ENCODE measurements around the gene HTR1B.

The HTR1B gene

DNA sequence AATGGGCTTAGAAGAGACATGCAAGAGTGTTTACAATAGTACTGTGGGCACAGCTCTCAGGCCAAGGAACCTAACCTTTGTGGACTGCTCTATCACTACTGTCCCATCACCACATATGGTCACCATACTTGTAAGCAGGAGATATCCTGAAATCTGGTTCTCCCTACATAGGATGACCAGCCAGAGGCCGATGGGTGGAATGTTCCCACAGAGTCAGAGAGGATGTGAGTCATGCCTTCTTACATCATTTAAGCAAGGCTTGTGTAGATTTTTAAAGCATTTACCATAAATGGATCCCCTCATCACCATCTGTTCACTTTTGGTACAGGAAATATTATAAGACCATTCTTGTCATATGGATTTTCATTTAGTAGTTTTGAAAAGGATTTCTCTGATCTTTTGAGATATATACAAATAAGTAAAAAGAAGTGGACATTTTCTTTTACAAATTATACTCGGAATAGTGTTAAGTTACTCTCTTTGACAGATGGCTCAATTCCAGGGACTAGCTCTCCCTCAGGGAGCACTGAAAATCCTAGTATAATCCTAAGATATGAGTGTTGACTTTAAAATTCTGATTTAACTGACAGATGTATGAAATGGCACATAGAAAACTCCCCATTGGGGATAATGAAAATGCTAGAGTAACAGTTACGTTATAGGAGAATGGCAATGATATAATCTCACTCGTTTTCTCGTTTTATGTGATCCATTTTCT is 6.6 kb downstream of the HTR1B start:
- DNase-seq (ENCODE audit: low read depth in 2 of 3, low spot score in 2 of 3) = no peak

DNA sequence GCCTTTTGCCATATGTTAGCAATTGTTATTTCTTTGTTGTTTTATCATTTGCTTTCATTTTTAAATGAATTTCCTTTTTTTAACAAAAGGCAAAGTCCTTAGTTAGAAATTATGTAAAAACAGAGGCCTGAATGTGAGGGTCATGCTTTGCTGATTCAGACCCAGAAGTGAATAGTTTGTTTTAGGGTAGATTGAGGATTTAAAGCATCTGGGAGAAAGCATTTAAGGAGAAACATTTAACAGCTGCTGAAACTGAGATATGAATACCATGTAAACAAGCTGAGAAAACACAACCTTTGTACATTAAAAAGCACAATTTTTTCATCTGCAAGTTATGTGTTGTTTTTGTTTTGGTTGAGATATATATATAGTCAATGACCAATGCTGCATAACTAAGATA is 8.0 kb downstream of the HTR1B start:
- no peak for DNase-seq (ENCODE audit: low read depth in 2 of 3, low spot score in 2 of 3)

DNA sequence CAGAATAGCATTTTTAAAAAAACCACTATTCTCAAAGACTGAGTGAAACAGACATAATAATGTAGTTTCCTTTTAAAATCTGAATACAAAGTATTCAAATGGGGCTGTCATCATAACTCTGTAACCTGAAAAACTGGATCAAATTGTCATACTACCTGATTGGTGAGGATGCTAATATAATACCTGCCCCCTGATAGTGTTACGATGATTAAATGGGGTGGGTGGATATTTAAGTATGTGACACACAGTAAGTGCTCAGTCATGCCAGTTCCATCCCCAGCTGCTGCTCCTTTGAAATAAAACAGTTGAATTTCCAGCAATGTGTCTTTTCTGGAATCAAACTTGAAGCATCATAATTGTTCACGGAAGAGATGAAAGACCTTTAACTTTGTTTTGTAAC is 8.9 kb downstream of the HTR1B start:
- no peak for DNase-seq (ENCODE audit: low read depth in 2 of 3, low spot score in 2 of 3)

DNA sequence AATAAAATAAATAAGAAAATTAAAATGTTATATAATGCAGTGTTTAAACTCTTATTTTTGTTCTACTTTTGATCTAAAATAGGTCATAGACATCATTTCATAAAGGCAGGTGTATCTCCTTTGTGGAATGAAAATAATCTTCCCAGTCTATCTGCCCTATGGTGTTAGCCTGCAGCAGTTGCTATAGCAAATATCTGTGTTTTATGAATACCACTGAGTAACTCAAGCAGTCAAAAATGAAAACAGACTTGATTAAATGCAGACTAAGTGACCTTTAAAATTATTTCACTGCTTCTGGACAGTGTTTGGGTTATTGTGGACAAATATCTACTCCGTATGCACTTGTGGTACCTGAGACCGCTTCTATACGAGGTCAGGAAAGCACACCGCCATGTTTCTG is 11.8 kb downstream of the HTR1B start:
- DNase-seq (ENCODE audit: low read depth in 2 of 3, low spot score in 2 of 3) = no peak

GRCh38 chr6:77450924-77451323 is 12.4 kb downstream of the HTR1B start:
- no peak for DNase-seq (ENCODE audit: low read depth in 2 of 3, low spot score in 2 of 3)

DNA sequence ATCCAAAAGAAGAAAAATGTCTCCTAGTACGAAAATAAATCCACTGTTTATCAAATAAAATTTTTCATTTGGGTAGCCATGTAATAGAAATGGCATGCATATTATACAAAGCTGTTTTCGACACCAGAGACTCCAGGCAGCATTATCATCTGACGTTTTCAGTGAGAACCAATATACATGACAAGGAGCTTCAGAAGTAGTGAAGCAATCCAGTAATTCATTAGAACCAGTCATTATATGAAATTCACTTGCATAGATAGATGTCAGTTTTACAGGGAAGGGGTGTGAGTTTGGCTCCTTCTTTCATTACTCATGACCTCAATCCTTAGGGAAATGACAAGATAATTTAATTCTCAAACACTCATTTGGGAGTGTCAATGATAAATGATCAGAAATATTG is 14.7 kb downstream of the HTR1B start:
- DNase-seq (ENCODE audit: low read depth in 2 of 3, low spot score in 2 of 3) = no peak

DNA sequence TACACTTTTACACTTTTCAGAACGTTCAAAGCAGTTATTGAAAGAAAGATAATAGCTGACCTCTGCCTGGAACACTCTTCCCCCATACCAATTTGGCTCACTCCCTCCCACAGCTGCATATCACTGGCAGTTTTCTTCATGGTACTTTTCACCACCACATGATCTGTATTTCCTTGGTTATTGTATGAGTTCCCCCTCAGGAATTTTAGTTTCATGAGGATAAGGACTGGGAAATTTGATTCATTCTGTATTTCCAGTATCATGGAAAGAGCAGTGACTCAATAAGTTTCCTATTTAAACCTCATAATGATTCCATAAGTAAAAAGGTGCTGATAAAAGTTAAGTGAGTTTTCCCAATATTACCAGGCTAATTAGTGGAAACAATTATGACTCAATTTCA is 16.0 kb downstream of the HTR1B start:
- no peak for DNase-seq (ENCODE audit: low read depth in 2 of 3, low spot score in 2 of 3)

GRCh38 chr6:77446249-77446648 is 17.0 kb downstream of the HTR1B start:
- no peak for DNase-seq (ENCODE audit: low read depth in 2 of 3, low spot score in 2 of 3)

GRCh38 chr6:77445214-77445613 is 18.1 kb downstream of the HTR1B start:
- DNase-seq (ENCODE audit: low read depth in 2 of 3, low spot score in 2 of 3) = no peak

DNA sequence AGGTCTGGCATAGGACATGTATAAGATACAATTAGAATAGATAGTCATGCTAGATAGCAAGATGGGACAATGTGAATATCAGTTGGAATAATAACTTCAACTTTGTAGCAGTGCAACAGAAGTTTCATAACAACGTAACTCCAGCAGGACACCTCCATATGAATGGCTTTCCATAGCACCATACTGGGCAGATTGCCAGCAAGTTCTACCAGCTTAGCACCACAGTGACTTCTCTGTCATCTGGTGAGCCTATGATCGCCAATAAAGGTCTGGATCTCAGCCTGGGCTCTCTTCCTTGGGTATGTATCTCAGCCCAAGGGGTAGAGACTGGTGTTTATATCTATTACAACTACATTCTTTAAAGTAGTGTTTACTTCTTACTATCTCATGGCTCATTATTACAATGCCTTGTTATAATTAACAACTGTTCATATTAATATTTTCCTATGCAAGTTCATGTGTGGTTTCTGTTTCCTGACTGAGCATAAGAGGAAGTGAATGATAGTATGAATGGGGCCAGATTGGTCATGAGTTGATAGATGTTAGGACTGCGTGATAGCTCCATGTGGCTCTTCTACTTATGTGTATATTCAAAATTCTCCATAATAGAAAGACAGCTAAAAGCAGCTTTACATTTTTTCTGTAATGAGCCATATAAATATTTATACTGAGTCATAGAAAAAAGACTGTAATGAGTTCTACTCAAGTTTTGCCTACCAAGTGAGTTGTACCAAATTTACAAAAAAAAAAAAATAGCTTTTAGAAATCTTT is 22.9 kb downstream of the HTR1B start:
- DNase-seq (ENCODE audit: low read depth in 2 of 3, low spot score in 2 of 3) = no peak

GRCh38 chr6:77433888-77434287 is 29.4 kb downstream of the HTR1B start:
- DNase-seq (ENCODE audit: low read depth in 2 of 3, low spot score in 2 of 3) = no peak

DNA sequence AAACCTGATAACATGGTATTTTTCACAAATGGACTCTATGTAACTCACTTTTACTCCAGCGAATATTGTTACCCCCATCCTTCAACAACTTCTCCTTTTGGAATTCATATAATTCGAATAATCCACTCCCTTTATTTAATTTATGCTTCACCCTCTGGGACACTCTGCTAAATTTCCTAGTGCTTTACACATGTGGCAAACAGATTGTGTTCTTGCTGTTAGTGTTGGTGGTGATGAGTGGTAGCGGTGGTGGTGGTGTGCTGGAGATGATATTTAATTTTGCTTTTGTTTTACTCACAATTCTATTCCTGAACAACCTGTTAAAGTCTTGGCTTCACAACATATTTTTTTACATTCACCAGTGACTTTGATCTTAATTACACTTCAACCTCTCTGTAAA is 32.8 kb downstream of the HTR1B start:
- DNase-seq (ENCODE audit: low read depth in 2 of 3, low spot score in 2 of 3) = no peak

- no peak for DNase-seq (ENCODE audit: low read depth in 2 of 3, low spot score in 2 of 3)
These were observed 37.6 kb downstream of the HTR1B start for GRCh38 chr6:77425671-77426070.

GRCh38 chr6:77425216-77425615 is 38.1 kb downstream of the HTR1B start:
- no peak for DNase-seq (ENCODE audit: low read depth in 2 of 3, low spot score in 2 of 3)

DNA sequence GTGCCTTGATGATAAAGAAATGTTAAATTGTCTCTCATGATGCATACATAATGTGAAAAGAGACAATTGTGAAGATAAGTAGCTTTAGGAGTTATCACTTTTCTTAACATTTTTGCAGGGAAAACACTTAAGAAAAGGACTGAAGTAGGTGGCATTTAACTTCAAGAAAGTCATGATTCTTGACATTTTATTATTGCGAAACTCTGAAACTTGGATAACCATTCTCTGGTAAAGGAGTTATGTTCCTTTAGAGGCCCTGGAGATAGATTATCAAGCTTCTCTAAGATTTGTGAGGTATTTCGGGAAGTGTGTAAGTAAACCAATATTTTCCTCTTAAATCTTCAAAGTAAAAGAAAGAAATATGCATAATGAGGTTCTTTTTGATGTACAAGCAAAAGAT is 38.5 kb downstream of the HTR1B start:
- DNase-seq (ENCODE audit: low read depth in 2 of 3, low spot score in 2 of 3) = no peak

- DNase-seq (ENCODE audit: low read depth in 2 of 3, low spot score in 2 of 3) = no peak
These were observed 46.5 kb downstream of the HTR1B start for GRCh38 chr6:77416839-77417238.

DNA sequence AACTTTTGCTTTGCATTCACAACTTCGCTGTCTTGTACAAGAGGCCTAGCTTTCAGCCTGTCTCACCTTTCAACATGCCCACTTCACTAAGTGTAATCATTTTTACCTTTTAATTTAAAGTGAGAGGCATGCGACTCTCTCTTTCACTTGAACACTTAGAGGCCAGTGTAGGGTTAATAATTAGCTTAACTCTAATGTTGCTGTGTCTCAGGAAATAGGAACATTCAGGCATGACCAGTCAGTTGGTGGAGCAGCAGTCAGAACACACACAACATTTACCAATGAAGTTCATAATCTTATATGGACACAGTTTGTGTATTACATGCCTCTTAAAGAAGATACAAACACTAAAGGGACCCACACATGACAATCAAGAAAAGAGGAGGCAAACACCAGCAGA is 47.6 kb downstream of the HTR1B start:
- no peak for DNase-seq (ENCODE audit: low read depth in 2 of 3, low spot score in 2 of 3)

Measured in activated CD8-positive, alpha-beta memory T cell treated with anti-CD3 and anti-CD28 coated beads for 48 hours (primary cell).